ENCODE results near the gene SCLY. TPM values are rescaled to one million over a fixed set of nuclear protein-coding genes. Genes with fewer than 3 reads are reported as not detected.
"Not testable (repeated sequence)": the region's sequence is repeated elsewhere in the genome, so short reads cannot be mapped to it uniquely, and the experiment has no call there.

SCLY gene
- total and polyA plus RNA-seq, 10 donors: 5.8 to 22.7 (median 14.6) TPM

GRCh38 chr2:238065071-238065846 is 4.5 kb downstream of the SCLY start:
- DNase-seq: no peak
- Histone ChIP-seq H3K4me3 (no peak overlapping the region), H3K9me3 (no peaks in the 10 kb centered on the region), H3K27me3 (replicated peaks in 1 of 7) (no peaks in the 10 kb centered on the region), H3K4me1 (peaks cover 0 to 33% (median 17%) of the 10 kb centered on the region in 6 donors), H3K36me3 (peaks cover 0 to 63% (median 35%) of the 10 kb centered on the region in 6 donors), H3K27ac (no peak overlapping the region)
- intact Hi-C loops (cut with DNase I; ENCODE audit: low total_unique reads): no loop called here
- WGBS, 5 donors: 86 to 90% (median 86%) methylated on average over 18 of the region's 18 CpGs
- TF ChIP-seq, protein P1, sequence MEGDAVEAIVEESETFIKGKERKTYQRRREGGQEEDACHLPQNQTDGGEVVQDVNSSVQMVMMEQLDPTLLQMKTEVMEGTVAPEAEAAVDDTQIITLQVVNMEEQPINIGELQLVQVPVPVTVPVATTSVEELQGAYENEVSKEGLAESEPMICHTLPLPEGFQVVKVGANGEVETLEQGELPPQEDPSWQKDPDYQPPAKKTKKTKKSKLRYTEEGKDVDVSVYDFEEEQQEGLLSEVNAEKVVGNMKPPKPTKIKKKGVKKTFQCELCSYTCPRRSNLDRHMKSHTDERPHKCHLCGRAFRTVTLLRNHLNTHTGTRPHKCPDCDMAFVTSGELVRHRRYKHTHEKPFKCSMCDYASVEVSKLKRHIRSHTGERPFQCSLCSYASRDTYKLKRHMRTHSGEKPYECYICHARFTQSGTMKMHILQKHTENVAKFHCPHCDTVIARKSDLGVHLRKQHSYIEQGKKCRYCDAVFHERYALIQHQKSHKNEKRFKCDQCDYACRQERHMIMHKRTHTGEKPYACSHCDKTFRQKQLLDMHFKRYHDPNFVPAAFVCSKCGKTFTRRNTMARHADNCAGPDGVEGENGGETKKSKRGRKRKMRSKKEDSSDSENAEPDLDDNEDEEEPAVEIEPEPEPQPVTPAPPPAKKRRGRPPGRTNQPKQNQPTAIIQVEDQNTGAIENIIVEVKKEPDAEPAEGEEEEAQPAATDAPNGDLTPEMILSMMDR (IDR thresholded peaks at IDR 0.05 in 8 of 11, conservative IDR thresholded peaks at IDR 0.05 in 3 of 11): no peak

- intact Hi-C loops (cut with DNase I; ENCODE audit: low total_unique reads): no loop called here
- H3K9me3 ChIP-seq: no peaks in the 10 kb centered on the region
- no peak overlapping the region for H3K4me3 ChIP-seq
- H3K4me1 ChIP-seq: peaks cover 0 to 31% (median 16%) of the 10 kb centered on the region in 6 donors
- 86 to 94% (median 86%) methylated on average over 9 of the region's 9 CpGs for WGBS, 5 donors
- no peak overlapping the region for H3K27ac ChIP-seq
- H3K27me3 ChIP-seq (replicated peaks in 1 of 7): no peaks in the 10 kb centered on the region
- H3K36me3 ChIP-seq: peaks cover 0 to 73% (median 40%) of the 10 kb centered on the region in 6 donors
- TF ChIP-seq POLR2AphosphoS5 (IDR thresholded peaks at IDR 0.05): no peak
- TF ChIP-seq, protein P1 (IDR thresholded peaks at IDR 0.05 in 8 of 11, conservative IDR thresholded peaks at IDR 0.05 in 3 of 11): no peak
- no peak for TF ChIP-seq POLR2A (IDR thresholded peaks at IDR 0.05)
- DNase-seq: no peak
Observed at GRCh38 chr2:238066218-238066617, 5.4 kb downstream of the SCLY start.

GRCh38 chr2:238066718-238067117 is 5.9 kb downstream of the SCLY start:
- peaks cover 0 to 78% (median 44%) of the 10 kb centered on the region in 6 donors for H3K36me3 ChIP-seq
- 92 to 96% (median 93%) methylated on average over 7 of the region's 7 CpGs for WGBS, 5 donors
- DNase-seq; H3K27ac ChIP-seq; intact Hi-C loops (cut with DNase I; ENCODE audit: low total_unique reads); H3K9me3 ChIP-seq; H3K27me3 ChIP-seq (replicated peaks in 1 of 7); H3K4me3 ChIP-seq: not testable (repeated sequence)
- peaks cover 0 to 26% (median 12%) of the 10 kb centered on the region in 6 donors for H3K4me1 ChIP-seq

DNA sequence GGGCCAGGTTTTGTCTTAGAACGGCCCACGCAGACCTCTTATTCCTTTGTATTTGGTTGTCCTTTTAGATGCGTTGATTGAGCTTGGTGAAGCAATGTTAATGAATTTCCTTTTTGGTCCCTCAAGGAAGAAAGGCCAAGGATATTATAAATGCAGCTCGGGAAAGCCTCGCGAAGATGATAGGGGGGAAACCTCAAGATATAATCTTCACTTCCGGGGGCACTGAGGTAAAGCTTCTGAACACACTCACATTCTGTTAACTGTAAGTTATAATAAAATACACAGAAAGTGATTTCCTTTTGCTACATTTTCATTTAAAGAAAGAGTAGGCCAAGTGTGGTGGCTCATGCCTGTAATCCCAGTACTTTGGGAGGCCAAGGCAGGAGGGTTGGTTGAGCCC is 7.1 kb downstream of the SCLY start:
- peaks cover 0 to 14% (median 4%) of the 10 kb centered on the region in 6 donors for H3K4me1 ChIP-seq
- no peak overlapping the region for H3K27ac ChIP-seq
- WGBS, 5 donors: 76 to 89% (median 83%) methylated on average over 7 of the region's 7 CpGs
- peaks cover 0 to 10% (median under 1%) of the 10 kb centered on the region in 8 donors for H3K9me3 ChIP-seq
- intact Hi-C loops (cut with DNase I; ENCODE audit: low total_unique reads): no loop called here
- DNase-seq: no peak
- peaks cover 0 to 90% (median 46%) of the 10 kb centered on the region in 6 donors for H3K36me3 ChIP-seq
- no peak overlapping the region for H3K4me3 ChIP-seq
- no peaks in the 10 kb centered on the region for H3K27me3 ChIP-seq (replicated peaks in 1 of 7)
- TF ChIP-seq, protein P1 (IDR thresholded peaks at IDR 0.05 in 8 of 11, conservative IDR thresholded peaks at IDR 0.05 in 3 of 11): no peak
- TF ChIP-seq POLR2A (IDR thresholded peaks at IDR 0.05): no peak
- TF ChIP-seq POLR2AphosphoS5 (IDR thresholded peaks at IDR 0.05): no peak

All from spleen (tissue), 11 donors.